WTC11 (cell line): Measurements from ENCODE around the gene MED15. TPM values are rescaled to one million over a fixed set of nuclear protein-coding genes. Genes with fewer than 3 reads are reported as not detected.

Source experiments
- ATAC-seq: fragments of 200-7000 bp; cut with Tn5 transposase; 2 replicates; pipeline ENCODE4 v1.10.0; 2021; ENCODE audit warnings: mild to moderate bottlenecking, moderate library complexity
- CTCF ChIA-PET: fragments of 300-600 bp; sonication (Branson Sonifier 250); formaldehyde crosslinking; loops from one replicate; lab custom pipeline; 2021; ENCODE audit warnings: antibody characterized with exemption; lab: Charles Lee
- POLR2A ChIA-PET: fragments of 350-600 bp; sonication (Branson Sonifier 250); formaldehyde crosslinking; loops from one replicate; lab custom pipeline; 2021; ENCODE audit warnings: antibody characterized with exemption; lab: Charles Lee
- DNase-seq: peaks from one replicate; pipeline ENCODE4 v3.0.0; 2021; ENCODE audit warnings: low spot score
- H3K27ac Mint-ChIP-seq: 2 replicates; pipeline ENCODE4 v1.8.0; 2021; ENCODE audit warnings: mixed read lengths
- H3K27me3 Mint-ChIP-seq: 2 replicates; pipeline ENCODE4 v1.8.0; 2021; ENCODE audit warnings: low read depth, mild to moderate bottlenecking, moderate library complexity, mixed read lengths
- H3K36me3 Mint-ChIP-seq: 2 replicates; pipeline ENCODE4 v1.8.0; 2021; ENCODE audit warnings: mixed read lengths
- H3K4me1 Mint-ChIP-seq: 2 replicates; pipeline ENCODE4 v1.8.0; 2022; ENCODE audit warnings: mixed read lengths
- H3K4me3 Mint-ChIP-seq: 2 replicates; pipeline ENCODE4 v1.8.0; 2021; ENCODE audit warnings: mild to moderate bottlenecking, moderate library complexity, mixed read lengths
- H3K9me3 Mint-ChIP-seq: 2 replicates; pipeline ENCODE4 v1.8.0; 2021; ENCODE audit warnings: mixed read lengths
- CBFB ChIP-seq: sonication (generic); formaldehyde crosslinking; IDR thresholded peaks from 2 replicates; pipeline ENCODE4 v1.8.1; 2022; ENCODE audit warnings: mild to moderate bottlenecking, low read depth, missing genetic modification reagents
- CREM ChIP-seq: sonication (generic); formaldehyde crosslinking; IDR thresholded peaks from 2 replicates; pipeline ENCODE4 v1.8.1; 2022; ENCODE audit warnings: mild to moderate bottlenecking, missing genetic modification reagents, moderate library complexity
- ETV6 ChIP-seq: sonication (generic); formaldehyde crosslinking; IDR thresholded peaks from 2 replicates; pipeline ENCODE4 v1.8.1; 2022; ENCODE audit warnings: mild to moderate bottlenecking, missing genetic modification reagents
- HMGA2 ChIP-seq: fragments of 250-450 bp; sonication (Bioruptor Pico); IDR thresholded peaks from 2 replicates; pipeline ENCODE4 v1.4.0; 2021; ENCODE audit warnings: mild to moderate bottlenecking, moderate library complexity
- NFATC4 ChIP-seq: fragments of 250-450 bp; sonication (Bioruptor Pico); IDR thresholded peaks from 2 replicates; pipeline ENCODE4 v1.9.0; 2021; ENCODE audit warnings: mild to moderate bottlenecking
- NR3C1 ChIP-seq: sonication (generic); formaldehyde crosslinking; conservative IDR thresholded peaks from 2 replicates; pipeline ENCODE4 v1.8.1; 2023; ENCODE audit warnings: low read depth, mild to moderate bottlenecking, missing genetic modification reagents
- SMAD3 ChIP-seq: sonication (generic); formaldehyde crosslinking; IDR thresholded peaks from 2 replicates; pipeline ENCODE4 v1.8.0; 2022; ENCODE audit warnings: missing genetic modification reagents, mild to moderate bottlenecking, borderline replicate concordance
- total RNA-seq: library from RNA; stranded (reverse); gene quantifications from 3 replicates; pipeline ENCODE4 v1.2.3, GENCODE V29; 2021
- TF ChIP-seq, protein P1 (sequence below): sonication (generic); formaldehyde crosslinking; IDR thresholded peaks from 2 replicates; pipeline ENCODE4 v1.8.0; 2022; ENCODE audit warnings: missing genetic modification reagents
- TF ChIP-seq, protein P2 (sequence below): sonication (generic); formaldehyde crosslinking; IDR thresholded peaks from 2 replicates; pipeline ENCODE4 v1.8.1; 2022; ENCODE audit warnings: mild to moderate bottlenecking, moderate library complexity, missing genetic modification reagents
- TF ChIP-seq, protein P3 (sequence below): sonication (generic); formaldehyde crosslinking; IDR thresholded peaks from 2 replicates; pipeline ENCODE4 v1.8.1; 2023; ENCODE audit warnings: mild to moderate bottlenecking, missing genetic modification reagents, moderate library complexity
- TF ChIP-seq, protein P4 (sequence below): fragments of 250-450 bp; sonication (Bioruptor Pico); conservative IDR thresholded peaks from 2 replicates; pipeline ENCODE4 v1.9.0; 2021; ENCODE audit warnings: mild to moderate bottlenecking
- TF ChIP-seq, protein P5 (sequence below): fragments of 250-450 bp; sonication (Bioruptor Pico); IDR thresholded peaks from 2 replicates; pipeline ENCODE4 v1.9.0; 2021; ENCODE audit warnings: mild to moderate bottlenecking, borderline replicate concordance

The MED15 gene
- total RNA-seq, 1 experiment from 2014 or later, result 67.7 TPM

DNA sequence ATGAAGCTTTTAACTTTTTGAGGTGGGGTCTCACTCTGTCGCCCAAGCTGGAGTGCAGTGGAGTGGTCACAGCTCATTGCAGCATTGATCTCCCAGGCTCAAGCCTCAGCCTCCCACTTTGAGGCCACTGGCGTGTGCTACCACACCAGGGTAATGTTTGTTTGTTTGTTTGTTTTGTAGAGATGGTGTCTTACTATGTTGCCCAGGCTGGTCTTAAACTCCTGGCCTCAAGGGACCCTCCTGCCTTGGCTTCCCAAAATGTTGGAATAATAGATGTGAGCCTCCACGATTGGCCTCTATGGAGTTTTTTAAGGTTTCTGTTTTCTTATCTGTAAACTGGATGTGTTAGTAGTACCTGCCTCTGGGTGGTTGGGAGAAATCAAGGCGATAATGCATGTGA lies 41.4 kb downstream of the MED15 start:
- ATAC-seq (no peak), DNase-seq (no peak)
- TF ChIP-seq ETV6 (no peak), HMGA2 (no peak), CBFB (CRISPR knock-in tag) (no peak), NR3C1 (CRISPR knock-in tag) (no peak)
- TF ChIP-seq, protein P1, sequence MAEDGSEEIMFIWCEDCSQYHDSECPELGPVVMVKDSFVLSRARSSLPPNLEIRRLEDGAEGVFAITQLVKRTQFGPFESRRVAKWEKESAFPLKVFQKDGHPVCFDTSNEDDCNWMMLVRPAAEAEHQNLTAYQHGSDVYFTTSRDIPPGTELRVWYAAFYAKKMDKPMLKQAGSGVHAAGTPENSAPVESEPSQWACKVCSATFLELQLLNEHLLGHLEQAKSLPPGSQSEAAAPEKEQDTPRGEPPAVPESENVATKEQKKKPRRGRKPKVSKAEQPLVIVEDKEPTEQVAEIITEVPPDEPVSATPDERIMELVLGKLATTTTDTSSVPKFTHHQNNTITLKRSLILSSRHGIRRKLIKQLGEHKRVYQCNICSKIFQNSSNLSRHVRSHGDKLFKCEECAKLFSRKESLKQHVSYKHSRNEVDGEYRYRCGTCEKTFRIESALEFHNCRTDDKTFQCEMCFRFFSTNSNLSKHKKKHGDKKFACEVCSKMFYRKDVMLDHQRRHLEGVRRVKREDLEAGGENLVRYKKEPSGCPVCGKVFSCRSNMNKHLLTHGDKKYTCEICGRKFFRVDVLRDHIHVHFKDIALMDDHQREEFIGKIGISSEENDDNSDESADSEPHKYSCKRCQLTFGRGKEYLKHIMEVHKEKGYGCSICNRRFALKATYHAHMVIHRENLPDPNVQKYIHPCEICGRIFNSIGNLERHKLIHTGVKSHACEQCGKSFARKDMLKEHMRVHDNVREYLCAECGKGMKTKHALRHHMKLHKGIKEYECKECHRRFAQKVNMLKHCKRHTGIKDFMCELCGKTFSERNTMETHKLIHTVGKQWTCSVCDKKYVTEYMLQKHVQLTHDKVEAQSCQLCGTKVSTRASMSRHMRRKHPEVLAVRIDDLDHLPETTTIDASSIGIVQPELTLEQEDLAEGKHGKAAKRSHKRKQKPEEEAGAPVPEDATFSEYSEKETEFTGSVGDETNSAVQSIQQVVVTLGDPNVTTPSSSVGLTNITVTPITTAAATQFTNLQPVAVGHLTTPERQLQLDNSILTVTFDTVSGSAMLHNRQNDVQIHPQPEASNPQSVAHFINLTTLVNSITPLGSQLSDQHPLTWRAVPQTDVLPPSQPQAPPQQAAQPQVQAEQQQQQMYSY (CRISPR knock-in tag), result no peak
- TF ChIP-seq, protein P2, sequence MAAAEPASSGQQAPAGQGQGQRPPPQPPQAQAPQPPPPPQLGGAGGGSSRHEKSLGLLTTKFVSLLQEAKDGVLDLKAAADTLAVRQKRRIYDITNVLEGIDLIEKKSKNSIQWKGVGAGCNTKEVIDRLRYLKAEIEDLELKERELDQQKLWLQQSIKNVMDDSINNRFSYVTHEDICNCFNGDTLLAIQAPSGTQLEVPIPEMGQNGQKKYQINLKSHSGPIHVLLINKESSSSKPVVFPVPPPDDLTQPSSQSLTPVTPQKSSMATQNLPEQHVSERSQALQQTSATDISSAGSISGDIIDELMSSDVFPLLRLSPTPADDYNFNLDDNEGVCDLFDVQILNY (CRISPR knock-in tag), result no peak
- TF ChIP-seq, protein P3, sequence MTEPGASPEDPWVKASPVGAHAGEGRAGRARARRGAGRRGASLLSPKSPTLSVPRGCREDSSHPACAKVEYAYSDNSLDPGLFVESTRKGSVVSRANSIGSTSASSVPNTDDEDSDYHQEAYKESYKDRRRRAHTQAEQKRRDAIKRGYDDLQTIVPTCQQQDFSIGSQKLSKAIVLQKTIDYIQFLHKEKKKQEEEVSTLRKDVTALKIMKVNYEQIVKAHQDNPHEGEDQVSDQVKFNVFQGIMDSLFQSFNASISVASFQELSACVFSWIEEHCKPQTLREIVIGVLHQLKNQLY (CRISPR knock-in tag), result no peak
- ChIA-PET POLR2A (no interaction called here), CTCF (interaction anchor here (0.8 to 3.6 kb wide), 6 partner anchors 9 to 130 kb away, joined by 3 to 28 read pairs (median 3); no protein-coding TSS in a partner anchor)
- no peak overlapping the region; the same call in 1 of the 2 replicates for H3K27ac Mint-ChIP-seq
- H3K4me1 Mint-ChIP-seq, result peaks cover 26% of the 10 kb centered on the region
- H3K4me3 Mint-ChIP-seq, result no peak overlapping the region
- no peaks in the 10 kb centered on the region for H3K9me3 Mint-ChIP-seq
- H3K27me3 Mint-ChIP-seq, result no peaks in the 10 kb centered on the region
- H3K36me3 Mint-ChIP-seq, result peaks cover 17% of the 10 kb centered on the region

DNA sequence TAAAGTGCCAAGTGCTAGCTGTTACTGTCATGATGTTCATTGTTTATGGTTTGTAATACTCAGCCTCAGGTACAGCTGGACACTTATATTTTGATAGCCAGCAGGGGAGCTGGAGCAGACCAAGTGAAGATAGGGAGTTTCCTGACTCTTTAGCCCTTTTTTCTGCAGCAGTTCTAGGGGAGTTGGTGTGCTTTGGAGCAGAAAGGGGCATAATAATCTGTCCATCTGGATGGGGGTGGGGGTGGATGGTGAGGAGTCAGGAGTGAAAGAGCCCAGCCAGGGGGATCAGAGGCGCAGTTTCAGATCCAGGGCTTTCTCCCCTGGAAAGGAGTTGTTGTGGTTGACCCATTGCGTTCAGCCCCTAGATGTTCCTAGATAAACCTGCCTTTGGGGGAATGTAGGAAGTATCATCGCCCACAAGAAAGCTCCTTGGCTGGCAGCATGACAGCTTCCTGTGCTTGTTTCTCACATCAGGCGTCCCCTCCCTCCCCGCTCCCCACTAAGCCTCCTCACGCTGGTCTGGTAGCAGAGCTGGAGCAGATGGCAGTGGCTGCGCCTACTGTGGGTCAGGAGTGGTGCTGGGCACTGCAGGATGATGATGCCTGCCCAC lies 41.9 kb downstream of the MED15 start:
- Mint-ChIP-seq H3K4me3 (no peak overlapping the region), H3K4me1 (peaks cover 26% of the 10 kb centered on the region), H3K9me3 (no peaks in the 10 kb centered on the region), H3K27ac (peak overlapping the region; percentile 58; the same call in 1 of the 2 replicates), H3K36me3 (peaks cover 12% of the 10 kb centered on the region), H3K27me3 (no peaks in the 10 kb centered on the region)
- ATAC-seq (no peak), DNase-seq (no peak)
- CTCF ChIA-PET, result interaction anchor here (0.8 to 3.6 kb wide), 5 partner anchors 8 to 131 kb away, joined by 3 to 28 read pairs (median 3); no protein-coding TSS in a partner anchor
- POLR2A ChIA-PET, result no interaction called here
- TF ChIP-seq NFATC4 (CRISPR knock-in tag) (no peak), ETV6 (no peak)

DNA sequence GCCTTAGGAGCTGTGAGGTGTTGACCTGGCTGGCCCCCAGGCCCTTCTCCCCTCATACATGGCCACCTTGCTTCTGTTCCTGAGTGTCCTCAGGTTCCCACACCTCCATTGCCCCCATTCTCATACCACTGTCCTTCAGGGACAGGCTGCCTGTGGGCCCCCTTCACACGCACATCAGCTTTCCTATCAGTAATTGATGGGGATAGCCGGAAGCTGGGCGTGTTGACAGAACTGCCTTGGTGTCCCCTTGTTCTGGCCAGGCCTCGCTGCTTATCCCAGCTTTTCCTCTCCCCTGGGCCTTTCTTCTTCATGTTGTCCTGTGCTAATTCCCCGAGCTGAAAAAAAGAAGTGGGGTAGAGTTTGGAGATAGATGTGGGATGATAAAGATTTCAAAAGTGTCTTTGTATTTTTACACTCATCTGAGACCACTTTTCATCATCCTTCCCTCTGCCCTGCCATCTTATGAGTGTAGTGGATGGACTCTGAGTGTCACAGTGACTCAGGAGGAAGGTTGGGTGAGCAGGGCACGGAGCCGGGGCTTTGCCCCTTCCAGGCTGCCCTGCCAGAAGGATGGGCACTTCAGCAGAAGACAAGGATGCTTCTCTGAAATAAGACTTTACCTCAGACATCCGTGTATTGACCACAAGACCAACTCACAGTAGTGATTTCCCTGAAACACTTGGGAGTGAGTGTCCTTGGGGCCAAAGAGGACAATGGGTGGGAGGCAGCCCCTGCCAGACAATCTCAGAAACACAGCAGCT lies 42.8 kb downstream of the MED15 start:
- H3K4me3 Mint-ChIP-seq, result no peak overlapping the region
- no peak for DNase-seq
- peak overlapping the region; percentile 58 for H3K27ac Mint-ChIP-seq
- H3K27me3 Mint-ChIP-seq, result no peaks in the 10 kb centered on the region
- TF ChIP-seq, protein P4, sequence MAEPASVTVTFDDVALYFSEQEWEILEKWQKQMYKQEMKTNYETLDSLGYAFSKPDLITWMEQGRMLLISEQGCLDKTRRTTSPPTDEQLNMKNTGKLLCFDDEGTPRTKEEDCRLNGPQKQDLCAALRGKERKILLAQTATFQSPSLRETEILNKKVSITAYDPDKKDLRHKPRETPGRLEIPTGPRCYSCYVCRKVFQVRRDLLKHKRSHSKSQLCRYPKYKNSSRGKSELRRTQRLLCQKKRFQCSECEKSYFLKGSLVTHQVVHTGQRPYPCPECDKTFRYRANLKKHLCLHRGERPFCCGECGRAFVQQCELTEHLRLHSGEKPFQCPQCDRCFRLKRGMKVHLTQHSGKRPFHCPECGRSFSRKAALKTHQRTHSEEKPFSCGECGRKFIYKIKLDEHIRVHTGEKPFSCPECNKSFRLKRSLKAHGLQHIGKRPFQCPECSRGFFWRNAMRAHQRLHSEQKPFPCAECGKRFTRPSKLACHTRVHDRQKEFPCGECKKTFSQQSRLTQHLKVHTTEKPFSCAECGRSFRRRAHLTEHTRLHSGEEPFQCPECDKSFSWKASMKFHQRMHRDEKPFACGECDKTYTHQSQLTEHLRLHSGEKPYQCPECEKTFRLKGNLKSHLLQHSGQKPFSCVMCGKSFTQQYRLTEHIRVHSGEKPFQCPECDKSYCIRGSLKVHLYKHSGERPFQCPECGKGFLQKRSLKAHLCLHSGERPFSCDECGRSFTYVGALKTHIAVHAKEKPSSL (CRISPR knock-in tag), result no peak
- TF ChIP-seq CREM, result no peak
- TF ChIP-seq, protein P5, sequence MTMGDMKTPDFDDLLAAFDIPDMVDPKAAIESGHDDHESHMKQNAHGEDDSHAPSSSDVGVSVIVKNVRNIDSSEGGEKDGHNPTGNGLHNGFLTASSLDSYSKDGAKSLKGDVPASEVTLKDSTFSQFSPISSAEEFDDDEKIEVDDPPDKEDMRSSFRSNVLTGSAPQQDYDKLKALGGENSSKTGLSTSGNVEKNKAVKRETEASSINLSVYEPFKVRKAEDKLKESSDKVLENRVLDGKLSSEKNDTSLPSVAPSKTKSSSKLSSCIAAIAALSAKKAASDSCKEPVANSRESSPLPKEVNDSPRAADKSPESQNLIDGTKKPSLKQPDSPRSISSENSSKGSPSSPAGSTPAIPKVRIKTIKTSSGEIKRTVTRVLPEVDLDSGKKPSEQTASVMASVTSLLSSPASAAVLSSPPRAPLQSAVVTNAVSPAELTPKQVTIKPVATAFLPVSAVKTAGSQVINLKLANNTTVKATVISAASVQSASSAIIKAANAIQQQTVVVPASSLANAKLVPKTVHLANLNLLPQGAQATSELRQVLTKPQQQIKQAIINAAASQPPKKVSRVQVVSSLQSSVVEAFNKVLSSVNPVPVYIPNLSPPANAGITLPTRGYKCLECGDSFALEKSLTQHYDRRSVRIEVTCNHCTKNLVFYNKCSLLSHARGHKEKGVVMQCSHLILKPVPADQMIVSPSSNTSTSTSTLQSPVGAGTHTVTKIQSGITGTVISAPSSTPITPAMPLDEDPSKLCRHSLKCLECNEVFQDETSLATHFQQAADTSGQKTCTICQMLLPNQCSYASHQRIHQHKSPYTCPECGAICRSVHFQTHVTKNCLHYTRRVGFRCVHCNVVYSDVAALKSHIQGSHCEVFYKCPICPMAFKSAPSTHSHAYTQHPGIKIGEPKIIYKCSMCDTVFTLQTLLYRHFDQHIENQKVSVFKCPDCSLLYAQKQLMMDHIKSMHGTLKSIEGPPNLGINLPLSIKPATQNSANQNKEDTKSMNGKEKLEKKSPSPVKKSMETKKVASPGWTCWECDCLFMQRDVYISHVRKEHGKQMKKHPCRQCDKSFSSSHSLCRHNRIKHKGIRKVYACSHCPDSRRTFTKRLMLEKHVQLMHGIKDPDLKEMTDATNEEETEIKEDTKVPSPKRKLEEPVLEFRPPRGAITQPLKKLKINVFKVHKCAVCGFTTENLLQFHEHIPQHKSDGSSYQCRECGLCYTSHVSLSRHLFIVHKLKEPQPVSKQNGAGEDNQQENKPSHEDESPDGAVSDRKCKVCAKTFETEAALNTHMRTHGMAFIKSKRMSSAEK (CRISPR knock-in tag), result no peak
- TF ChIP-seq SMAD3 (CRISPR knock-in tag), result no peak
- TF ChIP-seq, all 79 proteins: peak for 0
- CTCF ChIA-PET, result interaction anchor here (1.5 to 3.6 kb wide), 4 partner anchors 14 to 25 kb away, joined by 3 to 28 read pairs (median 4); no protein-coding TSS in a partner anchor
- H3K9me3 Mint-ChIP-seq, result no peaks in the 10 kb centered on the region
- POLR2A ChIA-PET, result no interaction called here
- peaks cover 8% of the 10 kb centered on the region for H3K36me3 Mint-ChIP-seq
- ATAC-seq, result no peak
- peaks cover 26% of the 10 kb centered on the region for H3K4me1 Mint-ChIP-seq
